ENCODE measurements around the gene MCHR2.
"Not testable (repeated sequence)": the region's sequence is repeated elsewhere in the genome, so short reads cannot be mapped to it uniquely, and the experiment has no call there.

The MCHR2 gene, protein sequence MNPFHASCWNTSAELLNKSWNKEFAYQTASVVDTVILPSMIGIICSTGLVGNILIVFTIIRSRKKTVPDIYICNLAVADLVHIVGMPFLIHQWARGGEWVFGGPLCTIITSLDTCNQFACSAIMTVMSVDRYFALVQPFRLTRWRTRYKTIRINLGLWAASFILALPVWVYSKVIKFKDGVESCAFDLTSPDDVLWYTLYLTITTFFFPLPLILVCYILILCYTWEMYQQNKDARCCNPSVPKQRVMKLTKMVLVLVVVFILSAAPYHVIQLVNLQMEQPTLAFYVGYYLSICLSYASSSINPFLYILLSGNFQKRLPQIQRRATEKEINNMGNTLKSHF

DNA sequence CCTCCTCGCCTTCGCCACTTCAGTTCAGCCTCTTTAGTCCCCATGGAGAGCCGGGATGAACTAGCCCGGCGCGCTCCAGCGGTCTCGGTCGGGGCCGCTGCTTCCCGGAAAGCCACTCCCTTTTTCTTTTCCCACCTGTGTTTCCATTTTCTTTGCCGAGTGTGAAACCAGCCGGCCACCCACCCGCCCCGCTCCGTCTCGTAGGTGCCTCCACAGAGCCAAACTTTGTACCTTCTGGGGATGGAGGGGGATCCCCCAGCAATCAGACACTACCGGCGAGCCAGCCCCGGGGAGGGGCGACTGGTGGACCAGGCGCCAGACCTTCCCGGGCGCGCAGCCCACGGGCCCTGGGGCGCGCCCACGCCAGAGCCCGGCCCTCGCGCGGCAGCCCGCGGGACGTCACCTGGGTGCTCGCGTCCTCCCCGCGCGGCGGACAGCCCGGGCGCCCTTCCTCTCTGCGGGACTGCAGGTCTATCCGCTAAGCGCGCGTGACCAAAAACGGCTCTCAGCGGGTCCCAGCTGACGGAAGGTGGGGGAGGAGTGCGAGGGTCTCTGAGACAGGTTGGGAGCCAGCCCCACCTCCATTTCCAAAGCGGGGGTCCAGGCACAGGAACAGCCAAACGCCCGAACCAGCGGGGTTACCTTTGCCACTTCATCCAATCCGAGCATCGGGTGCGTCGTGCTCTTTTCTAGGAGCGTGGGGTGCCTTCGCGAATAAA, at the start of gene MCHR2:
TSS of gene MCHR2 (minus strand) at position 691 of the 719 bp plus-strand sequence. CDS start 38,076 bp downstream, outside the sequence.
- no peak for DNase-seq

DNA sequence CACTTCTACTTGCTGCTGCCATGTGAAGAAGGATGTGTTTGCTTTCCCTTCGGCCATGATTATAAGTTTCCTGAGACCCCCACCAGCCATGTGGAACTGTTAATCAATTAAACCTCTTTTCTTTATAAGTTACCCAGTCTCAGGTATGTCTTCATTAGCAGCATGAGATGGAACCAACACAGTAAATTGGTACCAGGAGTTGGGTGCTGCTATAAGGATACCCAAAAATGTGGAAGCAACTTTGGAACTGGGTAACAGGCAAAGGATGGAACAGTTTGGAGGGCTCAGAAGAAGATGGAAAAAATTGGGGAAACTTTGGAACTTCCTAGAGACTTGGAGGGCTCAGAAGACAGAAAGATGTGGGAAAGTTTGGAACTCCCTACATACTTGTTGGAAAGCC, 44.5 kb upstream of the MCHR2 start:
- not testable (repeated sequence) for DNase-seq

DNA sequence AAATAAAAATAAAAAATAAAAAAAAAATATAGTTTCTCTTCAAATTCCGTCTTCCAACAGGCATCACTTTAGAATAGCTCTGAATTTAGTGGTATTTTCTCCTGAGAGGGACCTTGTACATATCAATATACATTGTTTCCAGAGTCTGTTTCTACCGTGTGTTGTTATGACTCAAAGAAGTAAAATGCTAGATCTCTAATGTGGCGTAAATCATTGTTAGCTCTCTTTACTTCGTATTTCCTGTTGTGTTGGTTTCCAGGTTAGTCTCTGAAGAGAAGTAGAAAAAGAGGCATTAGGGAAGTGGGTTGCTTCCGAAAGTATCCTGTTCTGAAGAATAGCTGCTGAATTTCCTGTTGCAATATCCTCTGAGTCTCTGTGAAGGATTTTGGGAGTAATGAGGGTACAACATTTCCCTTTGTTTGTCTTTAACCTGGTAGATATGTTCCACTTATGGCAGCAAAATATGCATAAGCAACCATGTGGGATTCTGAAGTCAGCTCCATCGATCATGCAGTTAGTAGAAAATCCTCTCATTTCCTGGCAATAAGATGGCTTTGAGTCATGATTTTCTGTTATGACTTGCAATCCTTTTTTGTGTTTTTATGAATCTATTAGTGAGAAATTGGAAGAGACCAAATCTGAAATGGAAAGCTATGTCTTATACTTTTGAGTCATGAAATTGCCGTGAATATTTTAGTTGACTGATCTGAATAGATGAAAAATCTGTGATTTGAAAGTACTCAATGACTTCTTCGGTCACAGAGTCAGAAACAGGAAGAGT, 42.0 kb upstream of the MCHR2 start:
- peak; percentile 60 for DNase-seq

DNA sequence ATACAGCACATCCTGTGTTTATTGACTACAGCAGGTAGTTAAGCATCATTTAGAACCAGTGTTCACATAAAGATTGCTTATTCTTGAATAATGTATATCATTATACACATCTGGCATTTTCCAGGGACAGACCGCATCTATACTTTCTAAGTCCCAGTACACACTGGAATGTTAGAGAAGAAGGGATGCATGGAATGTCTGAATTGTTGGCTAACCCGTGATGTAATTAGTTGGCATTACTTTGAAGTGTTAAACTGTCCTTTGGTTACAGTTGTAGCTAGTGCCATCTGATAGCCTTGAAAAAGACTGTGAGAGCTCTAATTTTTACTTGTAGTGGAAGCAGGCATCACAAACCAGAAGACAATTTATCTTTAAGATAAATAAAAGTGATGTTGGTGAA, 29.8 kb upstream of the MCHR2 start:
- DNase-seq = no peak

DNA sequence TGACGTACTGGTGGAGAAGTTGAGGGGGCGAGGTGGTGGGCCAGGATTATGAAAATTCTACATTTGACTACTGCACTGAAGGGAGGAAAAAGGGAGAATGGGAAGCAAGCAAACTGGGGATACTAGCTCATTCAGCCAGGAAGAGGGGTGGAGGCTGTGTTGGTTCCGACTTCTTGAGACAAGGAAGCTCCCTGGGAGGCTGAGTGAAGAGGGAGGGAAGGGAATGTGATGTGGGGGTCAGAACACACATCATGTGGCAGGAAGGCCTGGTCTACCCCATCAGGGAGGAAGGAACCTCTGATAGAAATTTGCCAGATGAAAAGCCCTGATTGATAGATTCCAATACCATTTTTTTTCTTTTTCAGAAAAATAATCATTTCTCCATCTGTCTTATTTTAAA, 28.8 kb upstream of the MCHR2 start:
- DNase-seq = no peak

DNA sequence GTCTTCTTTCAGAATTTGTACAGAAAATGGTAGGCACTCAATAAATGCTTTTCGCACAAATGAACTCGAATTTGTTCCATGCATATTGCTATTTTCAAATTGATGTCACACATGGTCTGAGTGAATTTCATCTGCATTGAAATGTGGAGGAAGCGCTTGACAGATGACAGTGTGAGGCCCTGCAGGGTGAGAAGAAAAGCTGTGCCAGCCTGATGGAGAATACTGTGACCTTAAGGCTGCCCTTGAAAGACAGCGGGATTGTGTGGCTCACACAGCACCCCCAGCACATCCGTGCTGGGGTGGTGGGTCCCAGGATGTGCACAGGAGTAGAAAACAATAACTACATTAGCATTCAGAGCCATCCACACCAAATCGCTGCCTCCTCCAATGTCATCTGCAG, 14.8 kb upstream of the MCHR2 start:
- no peak for DNase-seq

DNA sequence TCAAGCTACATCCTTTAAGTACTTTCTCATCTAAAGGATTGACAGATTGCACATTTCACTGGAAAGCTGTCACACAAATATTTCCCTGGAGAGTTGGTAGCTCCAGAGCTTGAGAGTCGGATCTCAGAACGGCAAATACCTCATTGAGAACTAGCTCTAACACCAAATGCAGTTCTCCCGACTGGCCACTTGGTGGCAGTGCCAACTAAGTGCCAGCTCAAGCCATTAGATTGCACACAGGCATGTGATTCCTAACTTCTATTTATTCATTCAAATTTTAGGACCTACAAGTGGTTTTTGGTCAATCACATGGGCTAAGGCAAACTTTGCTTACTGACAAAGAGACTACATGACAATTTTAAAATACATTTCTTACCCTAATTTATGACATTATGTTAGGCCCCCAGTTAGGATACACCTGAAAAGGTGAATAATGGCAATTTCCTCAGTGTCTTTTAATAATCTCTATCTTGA, 7.9 kb upstream of the MCHR2 start:
- peak; percentile 61 for DNase-seq

DNA sequence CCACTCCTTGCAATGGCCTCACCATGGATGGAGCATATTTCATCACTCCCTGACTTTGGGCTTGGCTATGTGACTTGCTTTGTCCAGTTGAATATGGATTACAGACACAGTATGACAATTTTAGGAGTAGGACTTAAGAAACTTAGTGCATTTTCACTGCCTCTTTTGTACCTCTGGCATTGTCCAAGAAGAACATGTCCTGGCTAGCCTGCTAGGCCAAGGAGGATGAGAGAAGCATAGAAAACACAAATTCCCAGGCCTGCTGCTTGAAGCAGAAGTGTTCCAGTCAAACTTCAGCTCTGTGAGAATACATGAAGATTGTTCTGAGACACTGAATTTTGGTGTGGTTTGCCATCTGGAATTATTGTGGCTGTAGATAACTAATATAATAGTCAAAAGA, 3.1 kb upstream of the MCHR2 start:
- no peak for DNase-seq

DNA sequence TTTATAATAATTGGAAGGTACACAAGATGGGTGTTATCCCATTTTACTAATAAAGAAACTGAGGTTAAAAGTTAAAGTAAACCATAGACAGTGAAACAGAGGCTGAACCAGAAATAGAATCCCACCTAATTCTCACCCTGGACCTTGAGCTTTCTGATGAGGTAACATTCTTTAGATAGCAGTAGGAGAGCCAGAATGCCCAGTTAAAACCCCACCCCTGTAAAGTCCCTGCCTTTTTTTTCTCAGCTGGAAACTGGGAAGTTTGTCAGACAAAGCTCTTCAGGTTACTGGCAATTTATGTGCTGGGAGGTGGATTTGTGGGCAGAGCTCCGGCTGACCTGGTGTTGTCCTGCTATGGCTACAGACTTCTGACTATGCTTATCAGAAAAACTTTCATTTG, 1.9 kb upstream of the MCHR2 start:
- DNase-seq = no peak

DNA sequence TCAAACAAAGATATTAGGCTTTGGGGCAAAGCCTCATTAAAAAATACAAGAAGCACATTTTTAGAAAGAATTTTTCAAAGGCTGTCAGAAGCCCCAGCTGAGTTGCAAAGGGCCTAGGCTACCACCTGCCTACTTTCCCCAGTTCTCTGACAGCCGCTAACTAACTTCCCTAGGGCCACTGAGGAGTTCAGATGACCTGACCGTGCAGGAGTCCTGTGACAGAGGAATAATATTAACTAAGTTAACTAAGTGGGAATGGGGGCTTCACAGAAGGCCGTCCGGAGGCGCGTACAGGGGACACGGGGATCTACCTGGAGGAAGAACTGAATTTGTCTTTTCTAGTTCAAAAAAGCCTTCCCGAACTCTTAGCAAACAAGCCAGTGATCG, 884 bp downstream of the MCHR2 start:
- DNase-seq = no peak

DNA sequence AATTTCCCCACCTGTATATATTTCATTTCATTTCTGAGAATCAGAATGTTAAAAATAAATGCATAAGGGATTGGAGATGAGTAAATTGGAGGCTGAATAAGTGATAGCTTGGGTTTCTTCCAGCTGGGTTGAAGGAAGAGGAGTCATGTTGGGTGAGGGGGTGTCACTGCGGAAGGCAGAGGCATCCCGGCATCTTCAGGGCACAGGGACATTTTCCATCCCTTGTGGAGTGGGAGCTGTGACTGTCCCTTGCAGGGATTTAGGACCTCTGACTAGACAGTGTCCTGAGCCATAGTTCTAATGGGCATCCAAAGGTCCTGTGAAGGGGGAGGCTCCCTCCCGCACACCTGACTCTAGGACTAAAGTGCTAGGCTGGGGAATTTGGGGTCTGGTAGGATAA, 2.1 kb downstream of the MCHR2 start:
- DNase-seq = no peak

DNA sequence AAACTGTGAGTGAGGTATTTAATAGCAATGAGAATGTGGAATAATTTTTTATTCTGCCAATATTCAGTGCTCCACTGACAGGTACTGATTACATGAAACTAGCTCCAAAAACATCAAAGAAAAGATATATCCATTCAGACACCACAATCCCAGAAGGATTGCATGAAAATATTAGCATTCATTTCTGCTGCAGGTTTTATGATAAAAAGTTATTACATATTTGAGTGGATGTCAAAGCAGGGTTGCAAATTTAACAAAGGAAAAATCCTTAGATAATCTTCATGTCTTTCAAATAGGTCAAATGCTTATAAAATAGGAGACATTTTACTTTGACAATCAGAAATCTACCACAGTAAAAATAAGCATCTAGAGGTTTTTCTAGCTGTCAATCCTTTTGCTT, 13.3 kb downstream of the MCHR2 start:
- no peak for DNase-seq

DNA sequence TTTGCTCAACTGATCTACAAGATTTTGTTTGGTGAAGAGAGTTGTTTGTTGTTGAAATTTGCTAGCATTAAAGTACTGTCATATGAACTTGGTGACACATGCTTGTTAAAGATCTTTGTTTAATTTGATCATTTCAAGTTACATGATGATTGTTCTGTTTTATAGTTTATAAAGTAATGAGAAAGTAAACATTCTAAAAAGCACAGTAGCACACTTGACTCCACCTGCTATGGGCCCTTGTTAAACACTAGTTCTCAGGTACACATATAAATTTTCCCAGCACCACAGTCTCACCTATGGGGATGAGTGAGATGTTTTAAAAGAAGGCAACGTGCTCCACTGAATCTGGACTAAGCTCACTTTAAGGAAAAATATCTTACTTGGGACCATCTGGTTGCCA, 14.1 kb downstream of the MCHR2 start:
- DNase-seq = no peak

DNA sequence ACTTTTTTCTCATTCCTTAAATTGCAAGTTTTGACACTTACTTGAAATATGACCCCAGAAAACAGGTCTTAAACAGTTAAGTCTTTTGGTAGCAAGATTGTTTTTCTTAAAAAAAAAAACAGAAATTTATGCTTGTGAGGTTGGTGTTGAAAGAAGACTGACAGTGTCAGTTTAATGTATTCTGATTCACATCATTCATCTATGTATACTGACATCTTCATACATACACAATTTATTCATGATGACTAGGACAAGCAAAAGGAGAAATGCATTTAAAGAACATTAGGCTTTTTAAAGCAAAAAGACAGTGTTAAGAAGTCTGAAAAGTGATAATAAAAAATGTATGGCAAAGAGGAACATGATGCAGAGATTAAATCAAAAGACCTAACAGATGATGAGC, 27.0 kb downstream of the MCHR2 start:
- DNase-seq = no peak

DNA sequence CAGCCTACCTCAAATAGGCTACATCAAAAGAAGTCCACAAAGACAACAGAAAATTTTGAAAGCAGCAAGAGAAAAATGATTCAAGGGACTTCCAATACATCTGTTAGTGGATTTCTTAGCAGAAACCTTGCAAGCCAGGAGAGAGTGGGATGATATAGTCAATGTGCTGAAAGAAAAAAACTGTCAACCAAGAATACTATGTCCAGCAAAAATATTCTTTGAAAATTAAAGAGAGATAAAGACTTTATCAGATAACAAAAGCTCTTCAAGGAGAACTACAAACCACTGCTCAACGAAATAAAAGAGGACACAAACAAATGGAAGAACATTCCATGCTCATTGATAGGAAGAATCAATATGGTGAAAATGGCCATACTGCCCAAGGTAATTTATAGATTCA, 34.0 kb downstream of the MCHR2 start:
- no peak for DNase-seq

DNA sequence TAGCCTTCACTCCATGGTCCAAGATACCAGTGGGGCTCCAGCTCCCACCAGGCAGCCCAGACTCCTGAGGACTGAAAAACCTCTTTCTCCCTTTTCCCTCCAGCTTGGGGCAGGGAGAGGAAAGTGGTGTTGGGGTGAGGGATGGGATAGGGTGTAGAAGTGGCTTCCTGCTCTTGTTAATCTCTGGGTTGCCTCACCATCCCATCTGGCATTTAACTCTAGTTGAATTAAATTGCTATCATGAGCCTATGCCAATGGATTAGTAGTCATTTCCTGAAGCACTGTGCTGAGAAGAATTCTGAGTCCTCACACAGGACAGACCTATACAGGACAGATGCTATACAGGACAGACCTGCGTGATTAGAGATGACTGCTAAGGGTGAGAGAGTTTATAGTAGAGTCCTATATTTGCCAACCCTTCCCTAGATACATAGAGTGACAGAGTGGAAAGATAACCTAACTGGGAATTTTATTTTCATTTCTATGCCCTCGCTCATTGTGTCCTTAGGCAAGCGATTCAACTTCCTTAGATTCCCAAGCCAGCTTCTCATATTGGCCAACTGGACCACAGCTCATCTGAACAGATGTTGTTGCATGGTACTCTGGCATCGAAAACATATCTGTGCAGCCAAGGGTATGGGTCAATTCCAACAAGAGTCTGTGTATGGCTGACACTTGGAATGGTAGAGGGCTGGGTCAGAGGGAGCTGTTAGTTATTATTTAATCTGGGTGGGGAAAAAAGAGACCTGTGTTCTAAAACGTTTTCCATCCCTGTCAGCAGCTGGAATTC, 42.8 kb downstream of the MCHR2 start:
- no peak for DNase-seq

DNA sequence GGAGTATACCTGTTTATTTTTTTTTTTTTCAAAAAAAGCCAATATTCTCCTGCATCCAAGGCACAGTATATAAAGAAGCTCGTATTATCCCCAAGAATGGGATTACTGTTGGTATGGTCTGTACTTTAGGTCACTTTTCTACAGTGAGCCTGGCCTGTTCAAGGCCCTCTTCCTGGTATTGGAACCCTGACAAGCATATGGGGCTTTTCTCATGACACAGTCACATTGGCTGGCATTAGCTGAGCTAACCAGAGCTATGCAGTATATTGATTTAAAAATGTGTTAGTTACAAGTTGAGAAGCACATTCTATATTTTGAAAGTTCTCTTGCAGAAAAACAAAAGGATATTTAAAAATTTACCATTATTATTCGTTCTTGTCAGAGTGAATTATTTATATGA, 48.0 kb downstream of the MCHR2 start:
- no peak for DNase-seq

DNA sequence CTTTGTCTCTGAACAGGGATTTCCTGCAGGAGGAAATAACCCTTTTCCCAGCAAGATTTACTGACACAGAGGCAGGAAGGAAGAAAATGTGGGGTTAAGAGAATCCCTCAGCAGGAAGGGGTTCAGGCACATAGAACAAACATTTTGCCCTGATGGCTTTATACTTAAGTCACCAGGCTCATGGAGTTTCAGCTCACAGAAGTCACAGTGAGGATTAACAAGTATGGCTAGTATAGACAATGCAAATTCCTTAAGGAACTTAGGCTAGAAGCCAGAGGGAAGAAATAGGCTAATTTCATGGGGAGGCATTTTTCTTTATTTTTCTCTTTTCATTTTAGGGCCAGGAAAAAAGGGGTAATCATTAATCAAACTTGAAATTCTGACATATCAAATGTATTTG, 50.2 kb downstream of the MCHR2 start:
- DNase-seq = no peak

DNA sequence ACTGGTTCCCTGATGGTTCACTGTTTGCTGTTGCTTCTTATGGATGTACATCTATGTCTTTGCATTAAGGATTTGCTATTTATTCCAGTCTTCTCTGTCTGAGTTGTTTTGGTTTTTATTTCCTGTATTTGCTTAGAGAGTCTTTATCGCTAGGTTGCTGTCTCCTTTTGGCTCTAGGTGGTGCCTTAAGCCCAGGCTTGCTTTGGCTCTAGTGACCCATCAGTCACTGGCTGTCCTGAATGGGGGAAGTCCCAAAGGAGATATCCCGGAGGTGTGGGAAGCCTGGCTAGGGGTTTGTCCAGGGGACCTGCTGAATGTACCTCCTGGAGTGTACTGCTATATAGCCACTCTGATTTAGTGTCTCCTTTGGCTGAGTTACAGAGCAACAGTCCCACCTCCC, 53.4 kb downstream of the MCHR2 start:
- DNase-seq = no peak

DNA sequence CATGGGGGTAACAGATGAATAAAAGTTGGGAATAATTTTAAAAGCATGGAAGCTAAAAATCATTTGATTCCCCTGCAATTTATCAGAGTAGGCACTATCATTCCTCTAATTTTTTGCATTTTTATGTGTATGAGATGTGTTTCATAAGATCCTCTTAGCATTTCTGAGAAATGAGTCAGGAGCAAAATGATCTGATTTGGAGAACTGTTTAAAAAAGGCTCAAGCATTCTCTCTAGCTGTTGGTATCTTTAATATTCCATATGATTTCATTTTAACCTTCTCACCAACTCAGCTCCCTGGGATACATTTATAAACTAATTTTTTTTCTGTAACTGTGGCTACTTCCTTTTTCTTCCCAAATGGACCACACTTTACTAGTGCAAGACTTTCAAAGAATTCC, 60.9 kb downstream of the MCHR2 start:
- no peak for DNase-seq

DNA sequence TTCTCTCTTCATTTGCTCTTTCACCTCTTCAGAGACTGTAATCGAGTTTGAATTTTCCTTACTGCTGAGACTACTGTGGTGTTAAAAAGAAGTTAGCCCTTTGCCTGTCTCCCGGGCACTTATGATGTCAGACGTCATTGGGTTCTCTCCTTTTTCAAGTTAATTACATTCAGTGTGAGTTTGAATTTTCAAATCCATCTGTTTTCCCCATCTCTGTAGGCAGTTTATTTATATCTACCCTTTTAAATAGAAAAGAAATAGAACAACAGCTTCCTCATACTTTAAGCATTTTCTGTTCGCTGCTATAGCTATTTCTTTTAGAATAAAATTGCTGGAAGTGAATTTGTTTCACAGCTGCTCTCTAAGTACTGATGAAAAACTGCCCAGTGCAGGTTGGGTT, 81.4 kb downstream of the MCHR2 start:
- no peak for DNase-seq

DNA sequence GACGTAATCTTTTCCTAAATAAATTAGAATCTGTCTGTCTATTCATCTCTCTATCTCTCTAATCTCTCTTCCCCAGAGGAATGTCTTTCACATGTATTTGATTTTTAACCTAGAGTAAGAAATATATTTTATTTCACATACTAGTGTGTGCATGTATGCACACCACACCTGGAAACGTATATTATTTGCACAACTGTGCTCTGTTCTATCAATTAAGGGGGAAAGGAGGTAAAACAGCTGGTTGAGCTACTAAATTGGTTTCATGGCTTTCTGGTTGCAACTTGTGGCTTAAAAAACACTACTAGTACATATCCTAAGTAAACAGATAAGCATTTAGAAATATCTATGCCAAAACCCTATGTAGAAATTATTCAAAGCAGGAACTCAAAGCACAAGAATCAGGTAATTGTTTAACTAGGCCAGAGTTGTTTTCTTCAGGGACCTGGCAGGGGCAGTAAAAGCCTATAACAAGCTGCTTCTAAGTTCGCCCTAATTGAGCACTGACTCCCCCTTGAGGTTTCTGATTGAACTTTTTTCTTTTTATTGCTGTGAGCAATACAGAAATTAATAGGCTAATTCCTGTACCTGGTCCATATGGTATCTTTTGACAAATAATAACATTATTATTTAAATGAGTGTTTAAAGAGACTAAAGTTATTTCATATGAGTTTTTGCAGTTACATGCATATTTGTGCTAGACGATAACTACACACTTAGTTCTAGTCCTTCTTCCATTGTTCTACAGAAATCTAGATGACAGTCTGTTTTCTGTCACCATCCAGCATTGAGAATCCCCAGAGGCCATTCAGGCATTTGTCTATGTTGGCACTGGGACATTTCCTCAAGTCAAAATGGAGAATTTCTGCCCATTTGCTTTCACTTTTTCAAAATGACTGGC, 88.6 kb downstream of the MCHR2 start:
- DNase-seq = peak; percentile 36

Measured in activated CD4-positive, alpha-beta T cell treated with anti-CD3 and anti-CD28 coated beads, Interleukin-10, Interleukin-2, amounts not matched to agents 100 ng/mL and 50 ng/mL, durations not matched to agents 16 hours and 8 hours (primary cell).